ENCODE results near the gene SDF4. TPM values are rescaled to one million over a fixed set of nuclear protein-coding genes. Genes with fewer than 3 reads are reported as not detected.
A peak's percentile ranks its signal among the peaks of the same experiment; 100 is the strongest.

The SDF4 gene
- total RNA-seq, 1 experiment from 2014 or later = 82.0 TPM

DNA sequence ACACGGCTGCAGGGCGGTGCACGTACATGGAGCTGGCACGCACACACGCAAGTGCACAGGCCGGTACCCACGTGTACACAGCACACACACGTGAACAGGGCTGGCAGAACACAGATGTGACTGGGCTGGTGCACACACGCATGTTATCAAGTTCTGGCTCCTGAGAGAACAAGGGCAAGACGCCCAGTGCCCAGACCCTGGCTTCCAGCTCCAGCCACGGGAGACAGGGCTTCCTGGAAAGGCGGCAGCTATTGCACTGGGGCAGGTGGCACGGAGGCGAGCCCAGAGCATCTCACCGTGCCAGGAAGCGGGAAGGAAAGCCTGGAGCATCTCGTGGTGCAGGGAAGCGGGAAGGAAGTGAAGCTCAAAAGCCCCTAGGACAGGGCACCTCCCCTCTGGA is 5.9 kb downstream of the SDF4 start:
- Mint-ChIP-seq H3K4me1 (peaks cover 3 to 5% of the 10 kb centered on the region in 2 experiments), H3K9me3 (no peaks in the 10 kb centered on the region), H3K36me3 (ENCODE audit: insufficient read depth in 1 of 3, low read depth in 3 of 3) (peaks cover 26 to 62% (median 51%) of the 10 kb centered on the region in 3 experiments), H3K27ac (peak overlapping the region in 1 of 3 experiments; percentile 5; a peak in 2 of 7 replicates), H3K4me3 (no peak overlapping the region), H3K27me3 (ENCODE audit: low read depth) (no peaks in the 10 kb centered on the region)
- DNase-seq = no peak
- TF ChIP-seq CTCF (conservative IDR thresholded peaks at IDR 0.05) = no peak
- Histone ChIP-seq H3K18ac (ENCODE audit: insufficient read length, low read depth, low read length) (no peak overlapping the region), H3K79me1 (ENCODE audit: insufficient read depth, low read depth, low read length, poor library complexity, severe bottlenecking) (peaks cover 2% of the 10 kb centered on the region), H2BK120ac (ENCODE audit: low read depth, low read length, poor library complexity, severe bottlenecking) (no peak overlapping the region), H3K4me2 (ENCODE audit: insufficient read depth, insufficient read length, low read length) (no peak overlapping the region), H2BK20ac (ENCODE audit: low read depth, low read length, poor library complexity, severe bottlenecking) (no peak overlapping the region), H4K8ac (replicated peaks; ENCODE audit: insufficient read length, low read depth, low read length) (no peak overlapping the region), H3K14ac (ENCODE audit: insufficient read depth, low read length) (no peak overlapping the region), H3K56ac (ENCODE audit: insufficient read length, low read depth, low read length) (no peak overlapping the region), H4K91ac (ENCODE audit: insufficient read length, low read depth, low read length) (no peak overlapping the region), H3K23ac (ENCODE audit: insufficient read length, low read depth, low read length) (no peak overlapping the region), H2BK15ac (ENCODE audit: low read depth, low read length) (no peak overlapping the region), H3K4ac (ENCODE audit: low read depth, low read length) (no peak overlapping the region), H3K27me3 (ENCODE audit: insufficient read depth, low read length) (no peaks in the 10 kb centered on the region), H2BK5ac (ENCODE audit: insufficient read length, low read length) (no peak overlapping the region), H4K20me1 (ENCODE audit: control insufficient read depth, insufficient read depth, insufficient read length) (no peaks in the 10 kb centered on the region), H2AK5ac (ENCODE audit: insufficient read length, low read length) (no peak overlapping the region), H3K23me2 (ENCODE audit: insufficient read length, low read depth, low read length, poor library complexity, severe bottlenecking) (peaks cover under 1% of the 10 kb centered on the region), H3K9ac (ENCODE audit: extremely low read depth, insufficient read length, low read length) (no peak overlapping the region), H3K4me1 (ENCODE audit: insufficient read depth, low read length) (no peaks in the 10 kb centered on the region), H3K27ac (ENCODE audit: insufficient read length, low read depth, low read length) (no peak overlapping the region), H2AFZ (ENCODE audit: low read length) (no peak overlapping the region), H3K79me2 (ENCODE audit: insufficient read depth, low read length) (peaks cover 2% of the 10 kb centered on the region; the same call in 1 of the 2 replicates), H3K9me3 (ENCODE audit: control insufficient read depth, low read depth, low read length) (no peaks in the 10 kb centered on the region), H2BK12ac (ENCODE audit: insufficient read length, low read depth, low read length) (no peak overlapping the region), H3T11ph (ENCODE audit: low read length) (no peak overlapping the region), H4K5ac (ENCODE audit: insufficient read length, low read depth, low read length) (no peak overlapping the region)
- no CpG with 5 or more reads among the region's 18 CpGs for WGBS (ENCODE audit: extremely low coverage, insufficient read length, low lambda C conversion rate)

All from H9 (cell line).